GM18909 (cell line): ENCODE results near the gene FFAR3.
A peak's percentile ranks its signal among the peaks of the same experiment; 100 is the strongest.
"Not testable (repeated sequence)": the region's sequence is repeated elsewhere in the genome, so short reads cannot be mapped to it uniquely, and the experiment has no call there.

Experiments
- ATAC-seq: cut with Tn5 transposase; IDR thresholded peaks from one replicate; pipeline ENCODE4 v1.9.1; 2021; ENCODE audit warnings: mild to moderate bottlenecking; ENCODE audit not compliant: unreplicated experiment, poor library complexity

FFAR3 gene

DNA sequence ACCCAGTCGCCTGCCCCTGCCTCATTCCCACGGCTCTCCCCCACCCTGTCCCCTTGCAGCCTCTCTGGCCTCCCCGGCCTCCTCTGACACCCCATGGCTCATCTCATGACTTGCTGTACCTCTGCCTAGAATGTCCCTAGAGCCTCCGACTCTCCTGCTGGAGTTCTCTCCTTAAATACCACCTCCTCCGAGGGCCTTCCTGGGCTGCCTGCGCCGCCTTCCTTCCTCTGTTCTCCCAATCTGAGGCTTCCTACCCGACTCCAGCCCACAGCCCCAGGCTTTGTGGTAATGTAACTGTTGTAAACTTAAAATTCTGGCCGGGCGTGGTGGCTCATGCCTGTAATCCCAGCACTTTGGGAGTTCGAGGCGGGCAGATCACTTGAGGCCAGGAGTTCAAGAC, 40.3 kb downstream of the FFAR3 start:
- ATAC-seq, result no peak

DNA sequence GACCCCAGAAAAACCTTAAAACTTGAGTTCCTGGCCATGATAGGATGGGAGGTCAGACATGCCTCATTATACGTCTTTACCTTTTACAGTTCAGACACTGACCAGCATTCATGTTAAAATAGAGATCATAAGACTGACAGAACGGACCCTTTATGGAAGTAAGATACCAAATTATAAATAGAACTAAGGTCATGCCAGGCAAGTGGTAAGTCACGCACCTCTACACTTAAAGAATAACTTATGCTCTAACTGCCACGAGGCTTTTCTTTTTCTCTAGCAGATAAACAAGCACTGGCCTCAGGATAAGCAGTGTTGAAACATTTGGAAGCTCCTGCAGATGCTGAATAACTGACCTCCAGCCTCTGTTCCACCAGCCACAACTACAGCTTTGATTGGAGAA, 41.0 kb downstream of the FFAR3 start:
- ATAC-seq, result no peak

DNA sequence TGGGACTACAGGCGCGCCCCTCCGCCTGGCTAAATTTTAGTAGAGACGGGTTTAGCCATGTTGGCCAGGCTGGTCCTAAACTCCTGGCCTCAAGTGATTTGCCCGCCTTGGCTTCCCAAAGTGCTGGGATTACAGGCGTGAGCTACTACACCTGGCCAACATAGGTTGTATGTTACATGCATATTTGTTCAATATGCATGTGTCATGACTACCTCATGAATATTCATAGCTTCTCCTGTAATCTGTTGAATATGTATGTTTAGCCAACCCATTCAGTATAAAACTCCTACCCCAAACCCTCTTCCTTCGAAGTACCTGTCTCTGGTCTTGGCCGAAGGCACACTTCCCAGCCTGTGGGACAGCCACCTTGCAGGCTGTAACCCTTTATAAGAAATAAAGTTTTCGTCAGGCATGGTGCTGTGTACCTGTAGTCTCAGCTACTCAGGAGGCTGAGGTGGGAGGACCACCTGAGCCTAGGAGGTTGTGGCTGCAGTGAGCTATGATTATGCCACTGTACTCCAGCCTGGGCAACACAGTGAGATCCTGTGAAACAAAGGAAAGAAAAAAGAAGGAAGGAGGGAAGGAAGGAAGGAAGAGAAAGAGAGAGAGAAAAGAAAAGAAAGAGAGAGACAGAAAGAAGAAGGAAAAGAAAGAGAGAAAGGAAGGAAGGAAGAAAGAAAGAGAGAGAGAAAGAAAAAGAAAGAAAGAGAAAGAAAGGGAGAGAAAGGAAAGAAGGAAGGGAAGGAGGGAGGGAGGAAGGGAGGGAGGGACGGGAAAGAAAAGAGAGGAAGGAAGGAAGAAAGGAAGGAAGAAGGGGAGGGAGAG, 41.9 kb downstream of the FFAR3 start:
- ATAC-seq, result no peak

DNA sequence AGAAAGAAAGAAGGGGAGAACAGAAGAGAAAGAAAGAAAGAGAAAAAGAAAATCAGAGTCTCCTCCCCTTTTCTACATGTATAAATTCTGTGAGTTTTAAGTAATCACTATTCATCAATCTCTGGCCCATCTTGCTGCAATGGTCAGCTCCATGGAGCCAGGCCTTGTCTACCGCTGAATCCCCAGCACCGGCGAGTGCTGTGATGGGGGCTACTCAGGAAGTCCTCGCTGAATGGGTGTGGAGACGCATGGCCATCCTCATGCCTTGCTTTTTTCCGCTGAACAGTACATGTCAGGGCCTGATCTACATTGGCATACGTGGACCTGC, 42.5 kb downstream of the FFAR3 start:
- no peak for ATAC-seq

DNA sequence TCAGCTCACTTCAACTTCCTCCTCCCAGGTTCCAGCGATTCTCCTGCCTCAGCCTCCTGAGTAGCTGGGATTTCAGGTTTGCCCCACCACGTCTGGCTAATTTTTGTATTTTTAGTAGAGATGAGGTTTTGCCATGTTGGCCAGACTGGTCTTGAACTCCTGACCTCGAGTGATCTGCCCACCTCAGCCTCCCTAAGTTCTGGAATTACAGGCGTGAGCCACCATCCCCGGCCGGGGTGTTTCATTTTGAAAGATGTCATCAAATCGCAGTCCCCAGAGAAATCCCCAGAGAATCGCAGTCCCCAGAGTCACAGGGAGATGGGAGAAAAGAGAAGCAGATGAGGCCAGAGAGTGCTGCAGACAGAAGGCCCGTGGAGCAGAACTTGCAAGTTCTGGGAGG, 43.2 kb downstream of the FFAR3 start:
- not testable (repeated sequence) for ATAC-seq

DNA sequence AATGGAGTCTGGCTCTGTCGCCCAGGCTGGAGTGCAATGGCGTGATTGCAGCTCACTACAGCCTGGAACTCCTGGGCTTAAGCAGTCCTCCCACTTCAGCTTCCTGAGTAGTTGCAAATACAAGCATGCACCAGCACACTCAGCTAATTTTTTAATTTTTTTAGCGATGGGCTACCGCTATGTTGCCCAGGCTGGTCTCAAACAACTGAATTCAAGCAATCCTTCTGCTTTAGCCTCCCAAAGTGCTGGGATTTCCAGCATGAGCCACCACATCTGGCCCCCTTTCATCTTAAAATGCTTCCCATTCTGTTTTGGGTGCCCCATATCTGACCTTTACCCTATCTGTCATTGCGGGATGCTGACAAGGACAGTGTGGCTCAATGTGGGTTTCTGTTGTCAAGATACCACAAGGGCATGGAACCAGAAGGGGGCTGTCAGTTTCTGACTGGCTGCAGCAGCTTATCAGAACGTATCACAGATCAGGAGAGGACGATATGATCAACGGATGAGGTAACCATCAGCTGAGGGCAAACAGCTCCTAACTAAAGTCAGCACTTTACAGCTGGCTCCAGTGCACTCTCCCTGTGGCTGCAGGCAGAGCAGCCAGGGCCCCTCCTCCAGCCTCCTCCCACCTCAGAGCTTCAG, 45.0 kb downstream of the FFAR3 start:
- no peak for ATAC-seq

DNA sequence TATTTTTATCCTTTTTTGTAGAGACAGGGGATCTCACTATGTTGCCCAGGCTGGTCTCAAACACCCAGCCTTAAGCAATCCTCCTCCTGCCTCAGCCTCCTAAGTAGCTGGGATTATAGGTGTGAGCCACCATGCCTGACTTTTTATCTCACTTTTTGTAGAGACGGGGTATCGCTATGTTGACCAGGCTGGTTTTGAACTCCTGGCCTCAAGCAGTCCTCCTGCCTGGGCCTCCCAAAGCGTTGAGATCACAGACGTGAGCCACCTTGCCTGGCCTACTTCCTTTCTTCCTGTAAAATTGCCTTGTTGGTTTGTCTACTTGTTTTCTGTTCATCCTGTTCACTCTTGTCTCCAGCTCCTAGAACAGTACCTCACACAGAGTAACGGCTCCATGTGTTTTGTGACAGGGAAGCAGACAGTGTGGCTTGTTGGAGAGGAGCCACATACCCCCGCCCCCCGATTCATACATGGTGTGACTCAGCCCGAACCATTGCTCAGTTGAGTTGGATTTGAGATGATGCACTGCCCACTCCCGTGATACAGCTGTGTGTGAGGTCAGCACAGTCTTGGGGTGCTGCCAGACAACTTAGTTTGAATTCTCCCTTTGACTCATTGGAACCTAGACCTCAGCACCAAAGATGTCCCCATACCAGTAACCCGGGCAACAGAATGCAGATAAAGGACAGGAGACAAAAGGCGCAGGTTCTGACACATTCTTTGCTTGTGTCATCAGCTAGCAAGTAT, 46.8 kb downstream of the FFAR3 start:
- ATAC-seq, result peak; percentile 67

DNA sequence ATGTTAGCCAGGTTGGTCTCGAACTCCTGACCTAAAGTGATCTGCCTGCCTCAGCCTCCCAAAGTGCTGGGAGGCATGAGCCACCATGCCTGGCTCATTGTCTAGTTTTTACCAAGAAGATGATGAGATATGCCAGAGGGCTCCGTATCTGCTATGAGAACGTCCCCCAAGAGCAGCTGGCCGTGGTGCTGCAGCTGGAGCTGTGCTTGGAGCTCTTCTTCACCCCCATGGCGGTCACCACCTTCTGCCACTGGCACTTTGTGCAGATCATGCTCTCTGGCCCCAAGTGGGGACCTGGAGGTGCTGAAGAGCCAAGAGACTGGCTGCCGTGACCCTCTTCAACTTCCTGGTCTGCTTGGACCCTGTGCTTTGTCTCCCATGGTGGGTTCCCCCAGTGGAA, 49.4 kb downstream of the FFAR3 start:
- no peak for ATAC-seq

DNA sequence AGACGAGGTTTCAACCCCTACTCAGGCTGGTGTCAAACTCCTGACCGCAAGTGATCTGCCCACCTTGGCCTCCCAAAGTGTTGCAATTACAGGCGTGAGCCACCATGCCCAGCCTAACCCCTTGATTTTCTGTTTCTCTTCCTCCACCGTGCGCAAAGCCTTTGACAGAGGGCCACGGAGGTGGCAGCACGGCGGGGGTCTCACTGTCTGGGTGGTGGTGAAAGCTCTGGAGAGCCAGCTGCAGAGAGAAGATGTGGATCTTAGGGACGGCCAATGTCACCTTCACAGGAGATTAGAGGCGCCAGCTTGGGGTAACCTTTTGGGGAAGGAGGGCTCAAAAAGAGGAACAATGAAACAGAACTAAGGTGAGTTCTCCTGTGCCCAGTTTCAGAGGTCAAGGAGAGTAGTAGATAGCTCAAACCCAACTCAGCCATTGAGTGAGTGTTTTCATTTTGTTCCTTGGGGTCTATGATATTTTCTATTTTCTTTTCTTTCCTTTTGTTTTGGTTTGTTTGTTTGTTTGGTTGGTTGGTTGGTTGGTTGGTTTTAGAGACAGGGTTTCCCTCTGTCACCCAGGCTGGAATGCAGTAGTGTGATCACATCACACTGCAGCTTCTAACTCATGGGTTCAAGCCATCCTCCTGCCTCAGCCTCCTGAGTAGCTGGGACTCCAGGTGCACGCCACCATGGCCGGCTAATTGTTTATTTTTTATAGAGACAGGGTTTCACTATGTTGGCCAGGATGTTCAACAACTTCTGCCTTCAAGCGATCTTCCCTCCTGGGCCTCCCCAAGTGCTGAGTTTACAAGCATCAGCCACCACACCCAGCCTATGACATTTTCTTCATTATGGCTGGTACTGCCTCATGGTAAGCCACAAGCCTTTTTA, 50.3 kb downstream of the FFAR3 start:
- ATAC-seq, result no peak

DNA sequence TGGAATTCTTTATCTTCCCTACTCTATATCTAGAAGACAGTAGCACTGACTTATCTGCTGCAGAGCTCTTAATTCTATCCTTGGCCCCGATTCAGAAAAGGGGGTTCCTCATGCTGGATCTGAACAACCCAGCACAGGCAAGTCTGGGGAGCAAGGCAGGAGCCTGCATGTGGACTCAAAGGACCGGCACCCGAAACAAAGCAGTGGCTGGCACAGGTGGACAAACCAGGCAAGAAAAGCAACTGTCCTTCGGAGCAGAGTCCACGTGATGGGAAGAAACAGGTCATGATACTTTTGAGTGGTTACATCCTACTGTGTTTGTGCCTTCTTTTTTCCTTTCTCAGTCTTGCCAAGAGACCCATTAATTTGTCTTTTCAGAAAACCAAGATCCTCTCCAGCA, 50.9 kb downstream of the FFAR3 start:
- ATAC-seq, result no peak
